NB4 (cell line): Measurements from ENCODE around the gene PCDHGB2.

Experiments used
- MAX ChIP-seq: IDR thresholded peaks from 2 replicates; pipeline ENCODE4 v1.6.1; 2011; ENCODE audit warnings: low read depth, low read length
- MYC ChIP-seq: IDR thresholded peaks from 2 replicates; pipeline ENCODE4 v1.6.1; 2011; ENCODE audit warnings: low read depth, low read length

DNA sequence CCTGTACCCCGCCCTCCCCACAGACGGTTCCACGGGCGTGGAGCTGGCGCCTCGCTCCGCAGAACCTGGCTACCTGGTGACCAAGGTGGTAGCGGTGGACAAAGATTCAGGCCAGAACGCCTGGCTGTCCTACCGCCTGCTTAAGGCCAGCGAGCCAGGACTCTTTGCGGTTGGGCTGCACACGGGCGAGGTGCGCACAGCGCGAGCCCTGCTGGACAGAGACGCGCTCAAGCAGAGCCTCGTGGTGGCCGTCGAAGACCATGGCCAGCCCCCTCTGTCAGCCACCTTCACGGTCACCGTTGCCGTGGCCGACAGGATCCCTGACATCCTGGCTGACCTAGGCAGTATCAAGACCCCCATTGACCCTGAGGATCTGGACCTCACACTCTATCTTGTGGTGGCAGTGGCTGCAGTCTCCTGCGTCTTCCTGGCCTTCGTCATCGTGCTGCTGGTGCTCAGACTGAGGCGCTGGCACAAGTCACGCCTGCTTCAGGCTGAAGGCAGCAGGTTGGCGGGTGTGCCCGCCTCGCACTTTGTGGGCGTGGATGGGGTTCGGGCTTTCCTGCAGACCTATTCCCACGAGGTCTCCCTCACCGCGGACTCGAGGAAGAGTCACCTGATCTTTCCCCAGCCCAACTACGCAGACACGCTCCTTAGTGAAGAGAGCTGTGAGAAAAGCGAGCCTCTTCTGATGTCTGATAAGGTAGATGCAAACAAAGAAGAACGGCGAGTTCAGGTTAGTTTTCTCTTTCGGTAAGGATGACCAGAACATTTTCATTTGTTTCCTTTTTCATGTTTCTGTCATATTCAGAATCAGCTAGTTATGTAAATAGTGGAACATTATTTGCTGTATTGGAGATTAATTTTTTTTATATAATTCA lies 6.5 kb downstream of the PCDHGB2 start:
- no peak for TF ChIP-seq MAX
- TF ChIP-seq MYC, result no peak
